ENCODE results near the gene CHPT1.
"Not testable (repeated sequence)": the region's sequence is repeated elsewhere in the genome, so short reads cannot be mapped to it uniquely, and the experiment has no call there.

Gene CHPT1

DNA sequence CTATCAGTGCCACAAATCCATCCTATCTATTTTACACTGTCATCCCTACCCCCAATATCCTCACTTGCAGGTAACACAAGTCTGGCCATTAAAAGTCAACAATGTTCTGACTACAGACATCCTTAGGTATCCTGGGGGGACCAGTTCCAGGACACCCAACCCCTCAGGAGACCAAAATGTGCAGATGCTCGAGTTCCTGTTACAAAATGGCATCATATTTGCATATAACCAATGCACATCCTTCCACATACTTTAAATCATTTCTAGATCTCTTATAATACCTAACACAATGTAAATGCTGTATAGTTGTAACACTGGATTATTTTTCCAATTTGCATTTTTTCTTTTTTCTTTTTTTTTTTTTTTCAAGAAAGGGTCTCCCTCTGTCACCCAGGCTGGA, 34.9 kb downstream of the CHPT1 start:
- no peak overlapping the region for H3K4me2 ChIP-seq (ENCODE audit: low read depth, low read length, poor library complexity, severe bottlenecking)

DNA sequence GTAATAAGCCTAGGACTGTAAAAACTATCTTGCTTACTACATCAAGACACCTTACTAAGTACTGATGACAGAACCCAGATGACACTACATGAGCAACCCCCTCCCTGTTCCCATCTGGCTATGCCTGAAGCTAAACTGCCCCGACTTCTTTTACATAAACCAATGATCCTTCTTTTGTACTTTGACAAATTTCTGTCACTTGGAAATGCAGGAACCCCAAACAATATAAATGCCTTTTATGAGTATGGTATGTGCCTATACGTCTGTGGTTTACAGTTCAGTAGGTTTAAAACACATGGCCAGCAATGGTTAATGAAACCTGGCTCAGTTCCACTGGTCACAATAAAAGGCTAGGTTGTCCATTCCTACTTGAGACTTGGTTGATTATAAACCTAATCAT, 35.7 kb downstream of the CHPT1 start:
- Histone ChIP-seq H3K4me2 (ENCODE audit: low read depth, low read length, poor library complexity, severe bottlenecking) (no peak overlapping the region), H3K9ac (ENCODE audit: low read depth, low read length, poor library complexity, severe bottlenecking) (no peak overlapping the region), H3F3A (ENCODE audit: low read depth) (no peaks in the 10 kb centered on the region), H3K36me3 (ENCODE audit: insufficient read depth, low read length) (peaks cover 15% of the 10 kb centered on the region; the same call in 1 of the 2 replicates), H3K9me3 (ENCODE audit: insufficient read depth, low read depth, low read length) (no peaks in the 10 kb centered on the region), H4K20me1 (ENCODE audit: insufficient read depth, low read length, poor library complexity, severe bottlenecking) (no peaks in the 10 kb centered on the region), H3K27me3 (ENCODE audit: insufficient read depth, low read length, poor library complexity, severe bottlenecking) (no peaks in the 10 kb centered on the region), H3K4me1 (ENCODE audit: insufficient read depth, low read length, poor library complexity, severe bottlenecking) (no peaks in the 10 kb centered on the region), H3K4me3 (ENCODE audit: low read length, poor library complexity, severe bottlenecking) (no peak overlapping the region), H2AFZ (ENCODE audit: low read length) (no peak overlapping the region), H3K9me2 (replicated peaks; ENCODE audit: low read depth, low read length) (no peaks in the 10 kb centered on the region), H3K79me2 (ENCODE audit: insufficient read depth, low read length) (no peaks in the 10 kb centered on the region)
- TF ChIP-seq CTCF (conservative IDR thresholded peaks at IDR 0.05; ENCODE audit: low read length) = no peak
- TF ChIP-seq EZH2phosphoT487 (IDR thresholded peaks at IDR 0.05; ENCODE audit: borderline replicate concordance) = no peak

More for the DNA sequence above, 34.9 kb downstream of the CHPT1 start:
- H3K36me3 ChIP-seq (ENCODE audit: insufficient read depth, low read length) = peaks cover 15% of the 10 kb centered on the region; the same call in 1 of the 2 replicates
- H4K20me1 ChIP-seq (ENCODE audit: insufficient read depth, low read length, poor library complexity, severe bottlenecking) = no peaks in the 10 kb centered on the region
- no peaks in the 10 kb centered on the region for H3K79me2 ChIP-seq (ENCODE audit: insufficient read depth, low read length)
- H3K4me1 ChIP-seq (ENCODE audit: insufficient read depth, low read length, poor library complexity, severe bottlenecking) = no peaks in the 10 kb centered on the region
- H3K27me3 ChIP-seq (ENCODE audit: insufficient read depth, low read length, poor library complexity, severe bottlenecking) = no peaks in the 10 kb centered on the region
- H3K9ac ChIP-seq (ENCODE audit: low read depth, low read length, poor library complexity, severe bottlenecking) = no peak overlapping the region
- TF ChIP-seq CTCF (conservative IDR thresholded peaks at IDR 0.05; ENCODE audit: low read length) = no peak
- TF ChIP-seq EZH2phosphoT487 (IDR thresholded peaks at IDR 0.05; ENCODE audit: borderline replicate concordance) = no peak
- H3F3A ChIP-seq (ENCODE audit: low read depth) = no peaks in the 10 kb centered on the region
- H3K4me3 ChIP-seq (ENCODE audit: low read length, poor library complexity, severe bottlenecking) = no peak overlapping the region
- no peaks in the 10 kb centered on the region for H3K9me3 ChIP-seq (ENCODE audit: insufficient read depth, low read depth, low read length)
- no peaks in the 10 kb centered on the region for H3K9me2 ChIP-seq (replicated peaks; ENCODE audit: low read depth, low read length)
- H2AFZ ChIP-seq (ENCODE audit: low read length) = no peak overlapping the region

GRCh38 chr12:101734482-101734881, 37.0 kb downstream of the CHPT1 start:
- H3K9me2 ChIP-seq (replicated peaks; ENCODE audit: low read depth, low read length); H3K4me1 ChIP-seq (ENCODE audit: insufficient read depth, low read length, poor library complexity, severe bottlenecking); H3K4me3 ChIP-seq (ENCODE audit: low read length, poor library complexity, severe bottlenecking); H3K36me3 ChIP-seq (ENCODE audit: insufficient read depth, low read length); H3F3A ChIP-seq (ENCODE audit: low read depth); H3K79me2 ChIP-seq (ENCODE audit: insufficient read depth, low read length); H3K4me2 ChIP-seq (ENCODE audit: low read depth, low read length, poor library complexity, severe bottlenecking); H4K20me1 ChIP-seq (ENCODE audit: insufficient read depth, low read length, poor library complexity, severe bottlenecking); H3K9me3 ChIP-seq (ENCODE audit: insufficient read depth, low read depth, low read length); H3K27me3 ChIP-seq (ENCODE audit: insufficient read depth, low read length, poor library complexity, severe bottlenecking); H3K9ac ChIP-seq (ENCODE audit: low read depth, low read length, poor library complexity, severe bottlenecking); H2AFZ ChIP-seq (ENCODE audit: low read length): not testable (repeated sequence)

GRCh38 chr12:101737476-101737875, 40.0 kb downstream of the CHPT1 start:
- Histone ChIP-seq H3K79me2 (ENCODE audit: insufficient read depth, low read length) (no peaks in the 10 kb centered on the region), H3K9me2 (replicated peaks; ENCODE audit: low read depth, low read length) (no peaks in the 10 kb centered on the region), H3F3A (ENCODE audit: low read depth) (no peaks in the 10 kb centered on the region), H2AFZ (ENCODE audit: low read length) (no peak overlapping the region), H3K36me3 (ENCODE audit: insufficient read depth, low read length) (no peaks in the 10 kb centered on the region), H4K20me1 (ENCODE audit: insufficient read depth, low read length, poor library complexity, severe bottlenecking) (no peaks in the 10 kb centered on the region), H3K27me3 (ENCODE audit: insufficient read depth, low read length, poor library complexity, severe bottlenecking) (no peaks in the 10 kb centered on the region), H3K4me3 (ENCODE audit: low read length, poor library complexity, severe bottlenecking) (no peak overlapping the region), H3K4me2 (ENCODE audit: low read depth, low read length, poor library complexity, severe bottlenecking) (no peak overlapping the region), H3K9me3 (ENCODE audit: insufficient read depth, low read depth, low read length) (no peaks in the 10 kb centered on the region), H3K9ac (ENCODE audit: low read depth, low read length, poor library complexity, severe bottlenecking) (no peak overlapping the region), H3K4me1 (ENCODE audit: insufficient read depth, low read length, poor library complexity, severe bottlenecking) (no peaks in the 10 kb centered on the region)
- TF ChIP-seq EZH2phosphoT487 (IDR thresholded peaks at IDR 0.05; ENCODE audit: borderline replicate concordance) (no peak), CTCF (conservative IDR thresholded peaks at IDR 0.05; ENCODE audit: low read length) (no peak)
